ENCODE data around the gene SDHC.

The SDHC gene, protein sequence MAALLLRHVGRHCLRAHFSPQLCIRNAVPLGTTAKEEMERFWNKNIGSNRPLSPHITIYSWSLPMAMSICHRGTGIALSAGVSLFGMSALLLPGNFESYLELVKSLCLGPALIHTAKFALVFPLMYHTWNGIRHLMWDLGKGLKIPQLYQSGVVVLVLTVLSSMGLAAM

DNA sequence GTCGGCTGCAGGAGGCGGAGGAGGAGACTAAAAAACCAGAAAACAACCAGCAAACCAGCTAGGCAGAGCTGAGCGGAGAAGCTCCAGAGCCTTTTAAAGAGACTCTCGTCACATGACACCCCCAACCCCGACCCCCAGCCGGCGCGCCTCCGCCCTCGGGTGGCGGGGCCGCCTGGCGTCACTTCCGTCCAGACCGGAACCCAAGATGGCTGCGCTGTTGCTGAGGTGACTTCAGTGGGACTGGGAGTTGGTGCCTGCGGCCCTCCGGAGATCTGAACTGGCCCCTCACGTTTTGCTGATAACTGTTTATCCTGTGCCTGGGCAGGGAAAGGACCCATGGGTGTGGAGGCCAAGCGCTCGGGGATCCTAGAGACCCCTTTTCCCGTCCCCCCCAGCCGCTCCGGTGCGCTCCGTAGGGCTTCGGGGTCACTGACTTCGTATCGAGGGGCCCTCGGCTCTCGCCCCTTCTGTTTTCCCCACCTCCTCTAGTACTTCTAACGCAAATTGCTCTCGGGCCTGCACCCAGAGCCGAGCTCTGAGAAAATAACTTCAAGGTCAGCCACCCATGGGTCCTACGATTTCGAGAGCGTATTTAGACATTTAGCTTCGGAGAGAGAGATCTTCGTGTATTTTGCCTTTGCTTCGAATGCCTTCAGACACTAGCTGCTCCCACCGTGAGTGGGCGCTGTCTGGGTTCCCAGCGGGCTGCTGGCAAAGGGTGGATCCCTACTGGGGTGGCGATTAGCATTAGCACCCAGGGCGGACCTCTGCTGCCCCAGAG, at the start of gene SDHC:
Gene SDHC, plus strand, starts transcription at position 181 of the 781 bp plus-strand sequence. Its CDS starts 25 bp downstream, at position 206.
- peak; percentile 45 for DNase-seq

GRCh38 chr1:161265305-161265704, 48.9 kb upstream of the SDHC start:
- DNase-seq: no peak

- no peak for DNase-seq
Observed at GRCh38 chr1:161266202-161266601, 48.0 kb upstream of the SDHC start.

DNA sequence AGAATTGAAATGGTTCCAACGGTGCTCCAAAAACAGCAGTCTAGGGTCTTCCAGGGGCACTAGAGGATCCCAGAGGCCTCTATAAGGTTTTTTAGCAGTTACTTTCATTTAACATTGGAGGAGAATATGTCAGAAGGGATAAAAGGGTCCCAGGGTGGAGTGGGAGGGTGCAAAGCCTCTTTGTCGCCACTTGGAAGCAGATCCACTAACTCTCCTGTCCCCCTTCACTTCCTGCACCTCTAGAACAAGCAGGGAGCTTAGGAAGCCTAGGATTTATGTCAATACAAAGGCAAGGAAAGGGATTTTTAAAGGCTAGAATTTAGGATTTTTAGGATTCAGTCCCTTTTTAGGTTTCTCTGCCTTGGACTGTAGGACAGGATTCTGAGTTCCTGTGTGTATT, 47.3 kb upstream of the SDHC start:
- no peak for DNase-seq

- no peak for DNase-seq
Observed at GRCh38 chr1:161267321-161267720, 46.9 kb upstream of the SDHC start.

- no peak for DNase-seq
Observed at GRCh38 chr1:161273402-161273801, 40.8 kb upstream of the SDHC start.

DNA sequence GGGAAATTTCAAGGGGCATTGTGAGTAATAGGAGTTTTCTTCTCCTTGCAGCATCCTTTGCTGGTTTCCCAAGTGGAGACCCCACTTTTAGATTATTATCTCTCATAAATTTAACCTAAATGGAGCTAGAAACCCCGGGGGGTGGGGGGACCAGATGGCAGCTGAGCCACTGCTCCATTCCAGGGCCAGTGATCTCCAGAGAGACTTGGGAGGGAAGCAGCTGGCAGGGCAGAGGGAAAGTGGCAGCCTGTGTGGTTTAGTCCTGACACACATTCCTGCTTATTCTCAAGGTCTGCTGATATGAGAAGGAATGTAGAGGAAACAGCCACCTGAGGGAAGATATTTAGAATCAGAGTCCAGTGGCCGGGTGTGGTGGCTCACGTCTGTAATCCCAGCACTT, 39.3 kb upstream of the SDHC start:
- no peak for DNase-seq

DNA sequence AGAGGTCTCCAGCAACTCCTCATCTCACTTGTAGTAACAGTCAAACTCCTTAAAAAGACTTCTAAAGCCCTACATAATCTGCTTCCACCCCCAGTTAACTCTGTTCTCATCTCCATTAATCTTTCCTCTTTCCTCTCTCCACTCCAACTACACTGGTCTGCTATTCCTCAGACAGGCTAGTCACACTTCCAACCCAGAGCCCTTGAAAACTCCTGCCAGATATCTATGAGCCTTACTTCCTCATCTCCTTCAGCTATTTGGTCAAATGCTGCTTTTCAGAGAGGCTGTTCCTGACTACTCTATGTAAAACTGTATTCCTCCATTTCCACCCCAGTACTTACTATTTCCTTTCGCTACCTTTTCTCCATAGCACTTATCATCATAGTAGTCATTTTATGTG, 31.2 kb upstream of the SDHC start:
- no peak for DNase-seq

- no peak for DNase-seq
Observed at GRCh38 chr1:161285113-161285512, 29.1 kb upstream of the SDHC start.

- no peak for DNase-seq
Observed at GRCh38 chr1:161285521-161285920, 28.7 kb upstream of the SDHC start.

GRCh38 chr1:161287482-161288054, 26.6 kb upstream of the SDHC start:
- DNase-seq: no peak

DNA sequence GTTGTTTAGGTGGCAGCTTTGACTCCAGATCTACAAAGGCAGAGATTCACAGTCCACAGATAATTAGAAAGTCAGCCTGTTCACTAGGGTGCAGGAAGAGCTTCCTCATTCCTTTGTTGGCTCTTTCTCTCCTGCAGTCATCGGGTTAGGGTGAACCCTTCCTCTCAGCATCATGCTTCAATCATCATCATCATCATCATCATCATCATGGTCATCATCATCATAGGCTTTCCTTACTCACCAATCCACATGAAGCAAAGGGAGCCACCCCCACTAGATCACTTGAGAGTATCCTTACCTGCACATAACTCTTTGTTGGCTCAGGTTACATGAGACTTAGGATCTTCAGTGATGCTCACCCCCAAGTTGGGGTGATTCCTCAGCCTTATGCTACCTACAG, 23.4 kb upstream of the SDHC start:
- no peak for DNase-seq

- no peak for DNase-seq
Observed at GRCh38 chr1:161297415-161297814, 16.8 kb upstream of the SDHC start.

DNA sequence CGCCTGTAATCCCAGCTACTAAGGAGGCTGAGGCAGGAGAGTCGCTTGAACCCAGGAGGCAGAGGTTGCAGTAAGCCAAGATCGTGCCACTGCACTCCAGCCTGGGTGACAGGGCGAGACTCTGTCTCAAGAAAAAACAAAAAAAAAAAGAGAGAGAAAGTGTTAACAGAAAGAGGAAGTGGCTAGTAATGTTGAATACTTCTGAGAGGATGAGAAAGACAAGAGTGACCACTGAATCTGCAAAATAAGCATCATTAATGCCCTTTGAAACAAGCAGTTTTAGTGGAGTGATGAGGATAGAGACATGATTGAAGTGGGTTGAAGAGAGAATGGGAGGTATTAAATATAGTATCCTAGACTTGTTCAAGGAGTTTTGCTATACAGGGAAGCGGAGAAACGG, 16.1 kb upstream of the SDHC start:
- no peak for DNase-seq

DNA sequence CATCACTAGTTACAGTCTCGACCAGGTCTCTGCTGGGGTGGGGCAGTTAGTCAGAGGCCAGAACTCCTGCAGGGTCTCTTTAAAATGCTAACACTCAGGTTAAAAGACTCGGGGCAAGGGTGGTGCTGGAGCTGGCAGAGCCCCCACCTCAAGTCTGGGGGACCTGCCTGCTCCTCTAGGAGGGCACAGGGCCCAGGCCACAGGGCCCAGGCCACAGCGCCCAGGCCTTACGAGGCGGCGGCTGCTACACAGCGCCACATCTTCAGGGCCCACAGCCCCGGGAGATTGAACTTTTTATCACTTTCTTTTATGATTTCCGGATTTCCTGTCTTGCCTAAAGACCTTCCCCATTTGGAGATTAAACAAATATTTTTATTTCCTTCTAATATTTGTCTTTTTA, 14.8 kb upstream of the SDHC start:
- no peak for DNase-seq

GRCh38 chr1:161300478-161300877, 13.7 kb upstream of the SDHC start:
- DNase-seq: no peak

- DNase-seq: no peak
Observed at GRCh38 chr1:161304927-161305866, 9.0 kb upstream of the SDHC start.

DNA sequence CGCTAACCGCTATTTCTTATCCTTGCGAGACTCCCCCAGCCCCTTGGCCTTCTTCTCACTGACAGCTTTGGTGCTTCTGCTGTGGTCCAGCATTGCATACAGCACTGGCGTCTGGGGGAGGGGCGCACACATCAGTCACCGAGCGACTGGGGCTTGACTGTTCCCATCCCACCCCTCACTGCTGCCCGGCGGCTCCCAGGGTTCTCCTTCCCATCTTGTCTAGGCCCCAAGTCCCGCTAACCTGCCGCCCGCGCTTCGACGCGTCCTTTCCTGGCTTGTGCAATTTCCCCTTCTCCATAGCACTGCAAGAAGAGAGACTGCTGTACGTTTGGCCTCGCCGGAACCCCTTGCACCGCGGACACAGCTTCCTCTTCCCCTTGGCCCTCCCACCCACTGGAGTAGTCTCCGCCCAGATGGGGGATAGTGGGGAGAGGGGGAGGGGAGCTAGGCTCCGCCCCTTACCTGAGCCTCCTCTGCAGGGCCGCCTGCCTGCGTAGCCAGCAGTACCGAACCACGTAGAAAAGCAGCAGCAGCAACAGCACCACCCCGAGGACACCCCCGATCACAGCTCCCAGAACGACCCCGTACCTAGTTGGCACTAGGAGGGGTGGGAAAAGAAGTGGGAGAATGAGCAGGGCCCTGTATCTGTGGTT, 8.2 kb upstream of the SDHC start:
- DNase-seq: peak; percentile 69

DNA sequence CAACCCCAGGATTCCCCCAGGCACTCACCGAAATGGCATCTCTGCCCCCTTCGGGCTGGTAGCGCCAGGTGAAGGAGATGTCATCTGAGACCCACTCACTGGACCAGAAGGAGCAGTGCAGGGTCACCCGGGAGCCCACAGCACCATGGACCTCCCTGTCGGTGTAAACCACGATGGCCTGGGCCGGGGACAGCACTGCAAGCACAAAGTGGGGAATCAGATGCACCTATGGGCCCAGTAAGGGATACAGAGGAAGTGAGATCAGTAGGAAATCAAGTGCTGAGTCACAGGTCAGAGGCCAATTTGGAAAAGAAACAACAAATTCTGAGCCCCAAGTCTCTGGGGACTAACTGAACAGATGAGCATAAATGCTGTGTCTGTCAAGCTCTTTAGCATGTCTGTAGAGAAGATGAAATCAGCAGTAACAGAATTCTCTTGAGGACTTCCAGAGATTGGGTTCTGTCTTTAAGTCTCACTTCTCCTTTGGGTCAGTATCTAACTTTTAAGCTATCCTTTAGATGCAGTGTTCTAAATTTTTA, 6.9 kb upstream of the SDHC start:
- DNase-seq: no peak

DNA sequence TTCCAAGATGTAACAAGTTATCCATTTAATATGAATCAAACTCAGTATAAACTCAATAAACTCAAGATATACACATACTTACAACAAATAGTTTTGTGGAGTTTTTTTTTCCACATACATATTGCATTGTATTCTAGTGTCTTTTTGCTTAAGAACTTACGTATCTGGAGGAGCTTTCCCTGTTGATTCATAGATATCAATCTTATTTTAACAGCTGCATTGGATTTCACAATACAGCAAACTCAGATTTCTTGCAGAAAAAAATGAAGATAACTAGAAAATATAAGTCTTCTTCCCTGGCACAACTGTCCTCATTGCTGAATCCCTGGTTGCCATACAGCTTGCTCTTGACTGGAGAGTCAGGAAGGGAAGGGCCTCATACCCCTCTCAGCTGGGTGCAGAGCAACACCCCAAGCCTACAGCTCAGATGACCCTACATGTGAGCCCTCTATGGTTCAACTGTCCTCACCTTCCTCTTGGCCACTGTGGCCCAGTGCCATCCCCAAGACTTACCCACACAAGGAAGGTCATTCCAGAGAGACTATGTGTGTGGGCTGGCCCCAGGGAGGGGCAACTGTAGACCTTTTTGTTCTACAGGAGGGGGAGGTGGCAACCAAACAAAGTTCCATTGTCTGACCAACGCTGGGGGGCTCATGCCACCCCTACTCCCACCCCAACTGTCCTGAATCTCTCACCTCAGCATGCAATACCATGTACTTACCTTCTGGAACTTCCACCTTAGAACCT, 6.1 kb upstream of the SDHC start:
- DNase-seq: no peak

DNA sequence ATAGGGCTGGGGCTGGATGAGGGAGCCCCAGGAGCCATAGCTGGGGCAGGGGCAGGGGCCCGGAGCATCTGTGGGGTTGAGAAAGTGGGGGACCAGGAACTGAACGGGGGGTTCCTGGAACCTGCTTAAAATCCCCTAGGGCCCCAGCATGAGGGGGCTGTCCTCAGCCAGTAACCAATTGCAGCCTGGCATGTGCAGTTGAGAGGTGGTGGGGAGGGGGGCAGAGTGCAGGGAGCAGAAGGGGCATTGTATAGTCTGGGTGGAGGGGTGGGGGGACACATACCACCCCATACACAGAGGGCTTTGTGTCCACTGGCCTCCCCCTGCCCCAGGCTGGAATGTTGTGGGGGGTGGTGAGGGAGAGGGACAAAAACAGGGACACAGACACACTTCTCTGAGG, 4.3 kb upstream of the SDHC start, which contains the start of gene MPZ:
Gene MPZ, minus strand, starts transcription at position 101 of the 400 bp plus-strand sequence. Its CDS starts 63 bp downstream, at position 38.
- no peak for DNase-seq

All from NCI-H510A (cell line).